ENCODE data around the gene MFAP4. TPM values are rescaled to one million over a fixed set of nuclear protein-coding genes. Genes with fewer than 3 reads are reported as not detected.
A peak's percentile ranks its signal among the peaks of the same experiment; 100 is the strongest.

The MFAP4 gene
- total RNA-seq, 1 donor from 2014 or later = 0.93 TPM

GRCh38 chr17:19380481-19381301, 6.3 kb downstream of the MFAP4 start:
- peaks cover 21% of the 10 kb centered on the region for H3K36me3 ChIP-seq (ENCODE audit: insufficient read depth, low read length)
- no peaks in the 10 kb centered on the region for H3K9me3 ChIP-seq (ENCODE audit: insufficient read depth, low read depth, low read length)
- TF ChIP-seq CTCF (IDR thresholded peaks at IDR 0.05; ENCODE audit: insufficient read depth, low read depth, low read length) (no peak), EZH2 (IDR thresholded peaks at IDR 0.05; ENCODE audit: insufficient read depth, low read length) (no peak)
- H3K27me3 ChIP-seq (ENCODE audit: insufficient read depth, low read length) = no peaks in the 10 kb centered on the region
- H3K27ac ChIP-seq (ENCODE audit: low read depth, low read length) = no peak overlapping the region
- peaks cover 15% of the 10 kb centered on the region for H3K4me1 Mint-ChIP-seq (ENCODE audit: low read depth, unreplicated experiment)
- no peak overlapping the region for H3K9ac ChIP-seq (ENCODE audit: low read length)
- peaks cover 46% of the 10 kb centered on the region for H3K79me2 ChIP-seq (ENCODE audit: insufficient read depth, low read length)
- peaks cover 26% of the 10 kb centered on the region for H3K36me3 Mint-ChIP-seq (ENCODE audit: low read depth, unreplicated experiment)
- H4K20me1 ChIP-seq (ENCODE audit: insufficient read depth, low read length) = peaks cover 65% of the 10 kb centered on the region
- no peak for DNase-seq (ENCODE audit: low read depth)
- FAIRE-seq = no peak
- no peak overlapping the region for H3K4me2 ChIP-seq (ENCODE audit: low read length)
- H3K27ac Mint-ChIP-seq (ENCODE audit: unreplicated experiment) = no peak overlapping the region
- H3K4me1 ChIP-seq (ENCODE audit: insufficient read depth, low read length) = peaks cover 17% of the 10 kb centered on the region
- no peak overlapping the region for H3K4me3 ChIP-seq (ENCODE audit: insufficient read depth, low read depth, low read length)
- H3K4me3 Mint-ChIP-seq (ENCODE audit: unreplicated experiment) = no peak overlapping the region
- no peaks in the 10 kb centered on the region for H3K9me3 Mint-ChIP-seq (ENCODE audit: unreplicated experiment)
- H2AFZ ChIP-seq (ENCODE audit: low read depth, low read length) = no peak overlapping the region
- H3K27me3 Mint-ChIP-seq (ENCODE audit: low read depth, unreplicated experiment) = no peaks in the 10 kb centered on the region

- H4K20me1 ChIP-seq (ENCODE audit: insufficient read depth, low read length) = peaks cover 53% of the 10 kb centered on the region
- Mint-ChIP-seq H3K27me3 (ENCODE audit: low read depth, unreplicated experiment) (no peaks in the 10 kb centered on the region), H3K4me1 (ENCODE audit: low read depth, unreplicated experiment) (peaks cover 11% of the 10 kb centered on the region), H3K36me3 (ENCODE audit: low read depth, unreplicated experiment) (peaks cover 24% of the 10 kb centered on the region), H3K9me3 (ENCODE audit: unreplicated experiment) (no peaks in the 10 kb centered on the region), H3K4me3 (ENCODE audit: unreplicated experiment) (peak overlapping the region; percentile 95), H3K27ac (ENCODE audit: unreplicated experiment) (peak overlapping the region; percentile 9)
- H3K9ac ChIP-seq (ENCODE audit: low read length) = peak overlapping the region; percentile 88
- peak overlapping the region; percentile 75 for H3K4me3 ChIP-seq (ENCODE audit: insufficient read depth, low read depth, low read length)
- no peaks in the 10 kb centered on the region for H3K9me3 ChIP-seq (ENCODE audit: insufficient read depth, low read depth, low read length)
- H3K36me3 ChIP-seq (ENCODE audit: insufficient read depth, low read length) = peaks cover 21% of the 10 kb centered on the region
- FAIRE-seq (no peak), DNase-seq (ENCODE audit: low read depth) (no peak)
- peaks cover 44% of the 10 kb centered on the region for H3K79me2 ChIP-seq (ENCODE audit: insufficient read depth, low read length)
- TF ChIP-seq EZH2 (IDR thresholded peaks at IDR 0.05; ENCODE audit: insufficient read depth, low read length) (no peak), CTCF (IDR thresholded peaks at IDR 0.05; ENCODE audit: insufficient read depth, low read depth, low read length) (peak; percentile 2)
- H3K27me3 ChIP-seq (ENCODE audit: insufficient read depth, low read length) = no peaks in the 10 kb centered on the region
- H3K4me1 ChIP-seq (ENCODE audit: insufficient read depth, low read length) = peaks cover 13% of the 10 kb centered on the region
- no peak overlapping the region for H3K27ac ChIP-seq (ENCODE audit: low read depth, low read length)
- peak overlapping the region; percentile 95 for H3K4me2 ChIP-seq (ENCODE audit: low read length)
- H2AFZ ChIP-seq (ENCODE audit: low read depth, low read length) = no peak overlapping the region
Measured at GRCh38 chr17:19379361-19380065, 7.5 kb downstream of the MFAP4 start.

Measured in astrocyte (in vitro differentiated cells and primary cell).